ENCODE measurements around the gene GRID2.

DNA sequence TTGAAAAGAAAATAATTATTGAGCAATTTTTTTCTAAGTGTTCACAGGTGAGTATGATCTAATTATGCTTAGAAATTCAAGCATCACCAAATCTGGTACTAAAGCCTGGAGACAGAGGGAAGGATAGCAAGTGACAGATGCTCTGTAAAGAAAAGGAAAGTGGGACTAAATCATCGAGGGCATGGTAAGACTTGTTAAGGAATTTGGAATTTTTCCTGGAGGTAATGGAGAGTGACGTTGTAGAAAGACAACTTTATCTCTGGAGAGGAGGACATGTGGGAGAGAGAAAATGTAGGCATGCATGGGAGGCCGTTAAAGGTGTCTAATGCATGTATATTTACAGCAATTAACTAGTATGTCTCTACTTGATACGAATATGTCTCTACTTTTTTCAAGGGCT is 1191.6 kb downstream of the GRID2 start:
- TF ChIP-seq, protein P1, sequence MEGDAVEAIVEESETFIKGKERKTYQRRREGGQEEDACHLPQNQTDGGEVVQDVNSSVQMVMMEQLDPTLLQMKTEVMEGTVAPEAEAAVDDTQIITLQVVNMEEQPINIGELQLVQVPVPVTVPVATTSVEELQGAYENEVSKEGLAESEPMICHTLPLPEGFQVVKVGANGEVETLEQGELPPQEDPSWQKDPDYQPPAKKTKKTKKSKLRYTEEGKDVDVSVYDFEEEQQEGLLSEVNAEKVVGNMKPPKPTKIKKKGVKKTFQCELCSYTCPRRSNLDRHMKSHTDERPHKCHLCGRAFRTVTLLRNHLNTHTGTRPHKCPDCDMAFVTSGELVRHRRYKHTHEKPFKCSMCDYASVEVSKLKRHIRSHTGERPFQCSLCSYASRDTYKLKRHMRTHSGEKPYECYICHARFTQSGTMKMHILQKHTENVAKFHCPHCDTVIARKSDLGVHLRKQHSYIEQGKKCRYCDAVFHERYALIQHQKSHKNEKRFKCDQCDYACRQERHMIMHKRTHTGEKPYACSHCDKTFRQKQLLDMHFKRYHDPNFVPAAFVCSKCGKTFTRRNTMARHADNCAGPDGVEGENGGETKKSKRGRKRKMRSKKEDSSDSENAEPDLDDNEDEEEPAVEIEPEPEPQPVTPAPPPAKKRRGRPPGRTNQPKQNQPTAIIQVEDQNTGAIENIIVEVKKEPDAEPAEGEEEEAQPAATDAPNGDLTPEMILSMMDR (IDR thresholded peaks at IDR 0.05) = no peak
- TF ChIP-seq POLR2AphosphoS5 (IDR thresholded peaks at IDR 0.05) (no peak), POLR2A (IDR thresholded peaks at IDR 0.05) (no peak)

Data from stomach (tissue), 4 donors.